Activated CD8-positive, alpha-beta memory T cell treated with anti-CD3 and anti-CD28 coated beads, Interleukin-2, amount 50 U/mL, for 48 hours (primary cell): ENCODE data around the gene ZBP1.
A peak's percentile ranks its signal among the peaks of the same experiment; 100 is the strongest.

Experiments used
- DNase-seq: peaks from one replicate; pipeline ENCODE4 v3.0.0-alpha.2; 2020

ZBP1 gene, protein sequence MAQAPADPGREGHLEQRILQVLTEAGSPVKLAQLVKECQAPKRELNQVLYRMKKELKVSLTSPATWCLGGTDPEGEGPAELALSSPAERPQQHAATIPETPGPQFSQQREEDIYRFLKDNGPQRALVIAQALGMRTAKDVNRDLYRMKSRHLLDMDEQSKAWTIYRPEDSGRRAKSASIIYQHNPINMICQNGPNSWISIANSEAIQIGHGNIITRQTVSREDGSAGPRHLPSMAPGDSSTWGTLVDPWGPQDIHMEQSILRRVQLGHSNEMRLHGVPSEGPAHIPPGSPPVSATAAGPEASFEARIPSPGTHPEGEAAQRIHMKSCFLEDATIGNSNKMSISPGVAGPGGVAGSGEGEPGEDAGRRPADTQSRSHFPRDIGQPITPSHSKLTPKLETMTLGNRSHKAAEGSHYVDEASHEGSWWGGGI

GRCh38 chr20:57620274-57620990, at the start of gene ZBP1:
TSS of gene ZBP1 (minus strand) at chr20:57620426. CDS start at chr20:57620295, 131 bp downstream.
- no peak for DNase-seq

DNA sequence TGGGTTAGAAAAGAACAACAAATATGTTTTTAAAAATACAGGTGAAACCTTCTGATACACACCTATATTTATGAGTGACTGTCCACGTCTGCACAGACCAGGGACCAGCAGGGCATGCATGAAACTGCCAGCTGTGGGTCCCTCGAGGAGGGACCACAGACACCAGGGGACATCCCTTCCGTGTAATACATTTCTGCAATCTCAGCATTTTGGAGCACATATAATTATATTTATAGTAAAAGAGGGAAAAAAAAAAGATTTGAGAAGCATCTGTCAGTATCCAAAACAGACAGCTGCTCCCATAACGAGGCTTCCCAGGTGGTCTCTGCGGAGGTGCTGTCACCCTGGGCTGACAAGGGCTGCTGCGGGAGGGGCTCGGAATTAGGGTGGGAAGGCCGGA, 49.4 kb upstream of the ZBP1 start:
- DNase-seq: no peak

DNA sequence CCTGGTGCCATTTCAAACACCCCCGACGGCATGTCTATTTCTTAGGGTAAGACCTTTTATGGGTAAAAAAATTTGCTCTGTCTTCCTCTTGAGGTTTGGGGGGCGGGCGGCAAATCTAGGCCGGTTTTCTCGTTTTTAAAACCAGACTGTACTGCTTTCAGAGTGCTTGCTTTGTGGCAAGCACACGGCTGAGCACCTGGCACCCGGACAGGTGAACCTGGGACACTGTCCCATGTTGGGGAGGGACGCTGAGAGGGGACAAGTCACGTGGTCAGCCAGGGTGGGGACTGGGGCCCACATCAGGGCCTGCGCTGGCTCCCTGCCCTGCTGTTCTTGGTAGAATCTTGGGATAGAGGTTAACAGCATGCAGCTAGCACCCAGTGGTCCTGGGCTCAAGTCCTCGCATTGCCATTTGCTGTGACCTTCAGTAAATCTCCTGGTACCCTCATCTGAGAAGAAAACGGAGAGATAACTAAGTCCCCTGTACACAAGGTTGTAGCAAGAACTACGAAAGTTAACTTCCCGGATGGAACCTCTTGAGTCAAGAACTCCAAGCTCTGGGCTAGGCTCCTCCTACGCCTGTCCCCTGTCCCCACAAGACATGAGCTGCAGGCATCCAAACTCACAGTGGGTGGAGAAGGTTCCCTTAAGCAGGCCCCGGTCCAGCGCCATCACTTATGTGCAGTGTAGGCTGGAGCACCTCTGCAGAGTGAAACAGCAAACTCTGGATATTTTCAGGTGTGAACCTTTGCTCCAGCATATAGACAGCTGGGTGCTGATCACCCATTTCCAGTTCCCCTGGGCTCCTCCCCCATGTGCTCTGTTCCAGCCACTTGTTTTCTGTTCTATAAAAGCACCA, 47.9 kb upstream of the ZBP1 start:
- DNase-seq: no peak

GRCh38 chr20:57667388-57667787, 47.2 kb upstream of the ZBP1 start:
- DNase-seq: no peak

- DNase-seq: no peak
These were observed 46.6 kb upstream of the ZBP1 start for GRCh38 chr20:57666834-57667157.

GRCh38 chr20:57666106-57666833, 46.0 kb upstream of the ZBP1 start:
- DNase-seq: no peak

DNA sequence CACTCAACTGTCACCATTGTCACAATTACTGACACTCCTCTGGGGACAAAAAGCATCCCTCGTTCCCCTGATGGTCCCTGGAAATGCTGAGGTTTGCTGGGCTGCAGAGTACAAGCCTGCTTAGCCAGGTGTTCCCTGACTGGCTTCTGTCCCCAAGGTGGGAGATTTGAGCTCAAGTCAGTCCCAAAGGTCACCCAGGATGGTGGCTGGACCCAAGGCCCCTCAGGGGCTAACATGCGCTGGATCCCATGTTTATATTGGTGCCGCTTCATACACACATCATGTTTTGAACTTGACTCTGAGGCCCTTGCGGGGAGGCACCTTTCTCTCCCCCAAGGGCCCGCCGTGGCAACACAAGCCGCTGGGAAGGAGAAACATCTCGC, 45.4 kb upstream of the ZBP1 start:
- DNase-seq: no peak

- DNase-seq: no peak
These were observed 44.8 kb upstream of the ZBP1 start for GRCh38 chr20:57664924-57665588.

DNA sequence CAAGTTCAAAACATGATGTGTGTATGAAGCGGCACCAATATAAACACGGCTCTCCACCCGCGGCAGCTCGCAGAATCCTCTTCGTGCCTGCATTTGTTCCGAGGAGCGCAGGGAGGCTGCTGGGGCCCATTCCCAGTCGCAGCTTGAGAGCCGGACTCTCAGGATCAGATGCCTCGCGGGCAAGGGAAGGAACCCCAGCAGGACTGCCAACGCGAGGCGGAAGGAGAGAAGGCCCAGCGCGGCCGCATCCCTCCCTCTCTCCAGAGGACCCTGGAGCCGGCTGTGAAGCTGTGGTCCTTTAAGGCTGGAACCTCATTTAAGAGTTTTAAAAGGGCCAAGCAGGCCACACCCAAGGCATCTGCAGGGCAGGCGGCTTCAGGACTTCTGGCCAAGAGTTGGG, 44.2 kb upstream of the ZBP1 start:
- no peak for DNase-seq

- DNase-seq: no peak
These were observed 43.6 kb upstream of the ZBP1 start for GRCh38 chr20:57663681-57664451.

DNA sequence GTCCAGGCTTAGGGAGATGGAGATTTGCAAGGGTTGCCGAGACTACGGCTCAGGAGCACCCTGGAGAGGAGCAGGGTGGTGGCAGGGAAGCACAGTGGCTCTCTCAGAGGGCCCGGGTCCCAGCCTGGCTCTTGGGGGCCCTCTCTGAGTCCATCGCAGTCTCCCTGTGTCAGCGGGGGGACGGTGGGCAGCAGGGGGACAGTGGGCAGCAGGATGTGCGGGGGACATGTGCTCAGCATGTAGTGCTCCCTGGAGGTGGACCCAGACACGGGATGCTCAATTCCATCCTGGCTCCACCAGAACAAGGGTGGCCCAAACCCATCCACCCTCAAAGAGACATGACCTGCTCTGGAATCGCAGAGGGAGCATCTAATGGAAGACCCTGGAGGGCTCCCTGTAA, 43.0 kb upstream of the ZBP1 start:
- DNase-seq: no peak

DNA sequence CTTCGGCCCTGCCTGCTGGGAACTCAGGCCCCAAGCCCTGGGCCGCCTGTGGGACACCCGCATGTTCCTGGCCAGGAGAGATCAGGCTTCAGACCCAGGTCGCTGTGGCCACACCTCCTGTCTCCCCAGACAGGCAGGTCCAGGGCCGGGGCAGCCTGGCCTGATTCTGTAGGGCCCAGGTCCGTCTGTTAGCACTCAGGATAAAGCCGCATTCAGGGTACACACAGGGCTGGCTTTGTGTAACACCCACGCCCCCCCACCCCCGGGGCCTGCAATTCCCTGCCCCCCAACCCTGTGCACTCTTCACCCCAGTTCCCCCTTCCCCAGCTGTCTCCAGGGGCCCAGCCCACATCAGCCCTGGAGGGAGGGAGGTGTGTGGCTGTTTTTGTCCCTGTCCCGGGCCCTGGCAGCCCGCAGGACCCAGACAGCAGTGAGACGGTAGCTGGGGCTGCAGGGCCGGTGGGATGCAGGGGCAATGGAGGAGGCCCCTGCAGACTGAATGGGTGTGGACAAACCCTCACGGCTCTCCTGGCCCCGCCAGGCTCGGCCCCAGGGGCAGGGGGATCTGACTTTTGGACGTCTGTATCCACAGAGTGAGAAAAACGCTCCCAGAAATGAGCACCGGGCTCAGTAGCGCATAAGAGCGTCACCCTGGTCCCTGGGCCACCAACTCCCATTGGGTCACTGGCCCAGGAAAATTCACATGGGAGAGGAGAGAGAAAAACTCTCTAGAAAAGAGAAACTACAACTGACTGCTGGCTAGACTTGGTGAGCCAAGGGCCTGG, 42.4 kb upstream of the ZBP1 start:
- no peak for DNase-seq

GRCh38 chr20:57661746-57662455, 41.7 kb upstream of the ZBP1 start:
- DNase-seq: no peak

DNA sequence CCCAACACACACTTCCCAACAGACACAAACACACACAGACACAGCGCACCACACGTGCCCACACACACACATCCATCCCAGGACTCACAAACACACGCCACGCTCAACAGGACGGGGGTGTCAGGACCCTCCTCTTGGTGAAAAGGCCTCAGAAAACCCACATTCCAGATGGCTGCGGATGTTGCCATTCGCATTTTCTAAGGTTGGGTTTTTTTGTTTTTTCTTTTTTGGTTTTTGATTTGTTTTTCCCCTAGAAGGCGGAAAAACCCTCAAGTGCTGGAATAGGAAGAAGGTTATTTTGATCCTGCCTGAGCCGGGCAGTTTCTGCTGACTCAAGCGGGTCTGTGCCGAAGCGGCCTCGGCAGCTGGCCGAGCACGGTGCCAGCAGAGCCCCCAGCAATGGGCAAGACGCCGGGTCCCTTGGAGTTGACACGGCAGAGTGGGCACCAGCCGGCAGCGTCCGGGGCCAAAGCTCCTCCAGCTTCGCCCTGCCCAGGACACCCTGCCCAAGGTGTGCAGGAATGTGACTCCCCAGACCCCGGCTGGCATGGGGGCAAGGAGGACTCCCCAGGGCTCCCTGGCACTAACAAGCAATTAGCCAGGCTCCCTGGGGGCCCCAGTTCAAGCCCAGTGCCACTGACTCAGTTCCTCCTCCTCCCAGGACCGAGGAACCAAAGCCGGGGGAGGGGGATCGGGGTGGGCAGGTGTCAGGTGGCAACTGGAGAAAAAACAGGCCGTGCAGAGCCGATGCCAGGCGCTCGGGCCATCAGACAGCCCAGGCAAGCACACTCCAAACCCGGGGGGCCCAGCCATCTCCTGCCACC, 40.9 kb upstream of the ZBP1 start:
- peak; percentile 33 for DNase-seq

- no peak for DNase-seq
These were observed 40.1 kb upstream of the ZBP1 start for GRCh38 chr20:57660181-57660921.

- peak; percentile 40 for DNase-seq
These were observed 39.4 kb upstream of the ZBP1 start for GRCh38 chr20:57659517-57660180.

GRCh38 chr20:57658833-57659516, 38.7 kb upstream of the ZBP1 start:
- peak; percentile 49 for DNase-seq
